IPS-NIHi7 (cell line): ENCODE data around the gene AZGP1.
"Not testable (repeated sequence)": the region's sequence is repeated elsewhere in the genome, so short reads cannot be mapped to it uniquely, and the experiment has no call there.

Experiments
- DNase-seq: peaks from one replicate; pipeline ENCODE4 v3.0.0; 2012; ENCODE audit warnings: mixed read lengths; ENCODE audit errors: extremely low spot score

Gene AZGP1

GRCh38 chr7:99997545-99998137, 21.8 kb upstream of the AZGP1 start:
- peak; percentile 67 for DNase-seq

DNA sequence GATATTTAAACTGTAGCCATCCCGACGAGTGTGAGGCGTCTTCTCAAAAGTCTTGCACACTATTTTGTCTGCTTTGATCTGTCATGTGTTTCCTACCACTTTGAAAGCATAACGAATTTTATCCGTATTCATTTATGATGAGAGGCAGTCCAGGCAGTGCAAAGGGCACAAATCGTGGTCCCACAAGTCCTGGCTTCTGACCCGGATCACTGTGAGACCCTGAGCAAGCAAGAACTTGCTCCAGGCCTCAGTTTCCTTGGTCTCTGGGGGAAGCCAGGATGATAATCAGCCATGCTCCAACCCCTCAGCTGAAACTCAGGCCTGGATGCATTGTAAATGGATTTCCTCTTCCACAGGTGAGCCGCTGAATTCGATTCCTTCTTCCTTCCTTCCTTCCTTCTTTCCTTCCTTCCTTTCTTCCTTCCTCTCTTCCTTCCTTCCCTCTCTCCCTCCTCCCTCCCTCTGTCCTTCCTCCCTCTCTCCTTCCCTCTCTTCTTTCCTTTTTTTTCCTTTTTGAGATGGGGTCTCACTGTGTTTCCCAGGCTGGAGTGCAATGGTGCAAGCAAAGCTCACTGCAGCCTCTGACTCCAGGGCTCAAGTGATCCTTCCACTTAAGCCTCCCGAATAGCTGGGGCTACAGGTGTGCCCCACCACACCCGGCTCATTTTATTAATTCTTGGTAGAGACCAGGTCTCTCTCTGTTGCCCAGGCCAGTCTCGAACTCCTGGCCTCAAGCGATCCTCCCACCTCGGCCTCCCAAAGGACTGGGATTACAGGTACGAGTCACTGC, 21.1 kb upstream of the AZGP1 start:
- no peak for DNase-seq

DNA sequence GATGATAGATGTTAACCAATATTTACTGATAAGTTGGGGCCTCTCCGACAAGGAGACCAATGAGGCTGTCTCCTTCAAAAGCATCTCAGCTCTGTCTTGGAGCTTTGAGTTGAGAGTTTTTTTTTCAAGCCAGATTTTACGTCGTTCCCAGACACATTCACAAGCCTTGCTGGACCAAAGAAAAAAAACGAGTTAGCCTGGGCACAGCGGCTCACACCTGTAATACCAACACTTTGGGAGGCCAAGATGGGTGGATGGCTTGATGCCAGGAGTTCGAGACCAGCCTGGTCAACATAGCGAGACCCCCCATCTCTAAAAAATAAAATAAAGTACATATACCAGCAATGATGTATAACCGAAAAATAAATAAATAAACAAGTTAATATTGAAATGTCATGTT, 19.0 kb upstream of the AZGP1 start:
- DNase-seq = no peak

GRCh38 chr7:99992330-99993038, 16.7 kb upstream of the AZGP1 start:
- no peak for DNase-seq

- not testable (repeated sequence) for DNase-seq
Measured at GRCh38 chr7:99991543-99991942, 15.7 kb upstream of the AZGP1 start.

GRCh38 chr7:99990460-99990852, 14.6 kb upstream of the AZGP1 start:
- DNase-seq = no peak

DNA sequence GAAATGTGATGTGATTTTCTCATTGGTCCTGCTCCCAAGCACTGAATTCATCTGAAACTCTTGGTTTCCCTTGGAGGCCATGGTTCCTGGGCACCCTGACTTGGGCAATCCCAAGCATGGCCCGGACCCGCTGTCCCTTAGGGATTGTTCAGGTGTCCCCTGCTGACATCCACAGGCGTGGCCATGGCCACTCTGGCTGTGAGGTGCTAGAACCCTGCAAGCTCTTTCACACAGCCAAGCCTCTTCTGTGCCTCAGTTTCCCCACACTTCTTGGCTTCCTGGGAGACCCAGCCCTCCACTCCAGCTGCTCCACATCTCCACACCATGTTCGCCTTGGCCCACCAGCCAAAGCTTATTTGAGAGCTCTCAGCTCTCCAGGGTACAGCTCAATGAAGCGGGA, 12.0 kb upstream of the AZGP1 start:
- no peak for DNase-seq

DNA sequence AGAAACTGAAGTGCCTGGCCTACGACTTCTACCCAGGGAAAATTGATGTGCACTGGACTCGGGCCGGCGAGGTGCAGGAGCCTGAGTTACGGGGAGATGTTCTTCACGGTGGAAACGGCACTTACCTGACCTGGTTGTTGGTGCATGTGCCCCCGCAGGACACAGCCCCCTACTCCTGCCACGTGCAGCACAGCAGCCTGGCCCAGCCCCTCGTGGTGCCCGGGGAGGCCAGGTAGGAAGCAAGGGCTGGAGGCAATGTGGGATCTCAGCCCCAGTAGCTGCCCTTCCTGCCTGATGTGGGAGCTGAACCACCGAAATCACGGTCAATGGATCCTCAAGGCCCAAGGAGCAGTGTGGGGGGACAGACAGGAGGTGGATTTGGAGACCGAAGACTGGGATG, 11.5 kb upstream of the AZGP1 start:
- not testable (repeated sequence) for DNase-seq

GRCh38 chr7:99984593-99984992, 8.8 kb upstream of the AZGP1 start:
- DNase-seq = no peak

- DNase-seq = not testable (repeated sequence)
Measured at GRCh38 chr7:99981066-99981465, 5.2 kb upstream of the AZGP1 start.

DNA sequence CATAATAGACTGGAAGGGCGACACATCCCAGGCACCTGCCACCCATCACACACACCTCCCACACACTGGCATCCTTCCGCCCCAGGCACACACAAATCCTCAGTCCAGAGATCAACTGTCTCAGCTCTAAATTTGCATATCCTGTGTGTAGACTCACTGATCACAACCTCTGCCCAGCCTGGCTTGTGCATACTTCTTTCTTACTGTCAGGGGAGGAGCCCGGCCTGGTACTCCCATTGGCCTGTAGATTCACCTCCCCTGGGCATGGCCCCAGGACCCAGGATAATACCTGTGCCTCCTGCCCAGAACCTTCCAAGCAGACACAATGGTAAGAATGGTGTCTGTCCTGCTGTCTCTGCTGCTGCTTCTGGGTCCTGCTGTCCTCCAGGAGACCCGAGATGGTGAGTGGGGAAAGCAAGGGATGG, 4.6 kb upstream of the AZGP1 start:
- not testable (repeated sequence) for DNase-seq

DNA sequence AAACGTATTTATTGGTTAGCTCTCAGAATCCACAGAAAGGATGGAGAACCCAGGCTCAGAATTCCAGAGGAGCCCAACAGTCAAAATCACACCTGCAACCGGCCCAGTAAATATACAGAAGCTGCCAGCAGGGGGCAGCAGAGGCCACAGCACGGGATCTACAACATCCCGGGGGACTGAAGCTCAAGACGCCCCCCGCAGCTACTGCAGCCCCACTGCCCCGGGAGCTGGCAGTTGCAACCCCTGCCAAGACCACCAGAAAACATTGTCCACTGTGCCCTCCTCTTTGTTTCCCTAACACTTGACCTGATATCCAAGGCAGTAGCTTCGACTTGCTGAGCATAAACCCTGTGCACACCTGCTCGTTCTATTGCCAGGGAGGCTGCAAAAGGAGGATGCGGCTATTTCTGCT, 4.0 kb upstream of the AZGP1 start:
- DNase-seq = not testable (repeated sequence)

GRCh38 chr7:99976626-99977025, 795 bp upstream of the AZGP1 start:
- no peak for DNase-seq

DNA sequence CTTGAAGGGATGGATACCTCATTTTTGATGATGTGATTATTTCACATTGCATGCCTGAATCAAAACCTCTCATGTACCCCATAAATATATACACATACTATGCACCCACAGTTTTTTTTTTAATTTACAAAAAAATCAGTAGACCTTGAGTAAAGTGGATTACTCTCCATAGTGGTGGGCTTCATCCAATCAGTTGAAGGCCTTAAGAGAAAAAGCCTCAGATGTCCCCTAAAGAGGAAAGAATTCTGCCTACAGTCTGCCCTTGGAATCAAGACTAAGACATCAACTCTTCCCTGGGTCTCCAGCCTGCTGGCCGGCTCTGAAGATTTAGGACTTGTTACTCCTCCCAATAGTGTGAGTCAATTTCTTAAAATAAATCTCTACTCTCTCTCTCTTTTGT, 1.1 kb downstream of the AZGP1 start:
- no peak for DNase-seq

DNA sequence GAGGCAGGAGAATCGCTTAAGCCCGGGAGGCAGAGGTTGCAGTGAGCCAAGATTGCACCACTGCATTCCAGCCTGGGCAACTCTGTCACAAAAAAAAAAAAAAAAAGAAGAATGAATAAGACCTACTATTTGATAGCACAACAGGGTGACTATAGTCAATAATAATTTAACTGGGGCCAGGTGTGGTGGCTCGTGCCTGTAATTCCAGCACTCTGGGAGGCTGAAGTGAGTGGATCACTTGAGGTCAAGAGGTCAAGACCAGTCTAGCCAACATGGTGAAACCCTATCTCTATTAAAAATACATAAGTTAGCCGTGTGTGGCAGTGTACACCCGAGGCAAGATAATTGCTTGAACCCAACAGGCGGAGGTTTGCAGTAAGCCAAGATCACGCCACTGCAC, 2.0 kb downstream of the AZGP1 start:
- not testable (repeated sequence) for DNase-seq

- DNase-seq = no peak
Measured at GRCh38 chr7:99971242-99971641, 4.6 kb downstream of the AZGP1 start.

DNA sequence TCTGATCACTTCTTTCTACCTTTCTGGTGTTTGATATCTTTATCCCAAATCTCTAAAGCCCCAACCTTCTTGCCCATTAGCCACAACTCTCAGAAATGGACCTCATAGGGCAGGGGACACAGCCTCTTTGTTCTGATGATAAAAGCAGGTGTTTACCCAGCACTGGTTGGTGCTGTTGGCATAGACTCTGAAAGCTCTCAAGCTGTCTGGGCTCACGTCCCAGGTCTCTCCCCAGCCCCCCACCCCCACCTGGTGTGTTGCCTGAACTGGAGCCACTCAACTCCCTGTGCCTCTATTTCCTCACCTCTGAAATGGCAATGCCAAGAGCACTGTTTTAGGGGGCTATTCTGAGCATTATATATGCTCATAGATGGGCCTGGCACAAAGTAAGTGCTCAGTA, 6.0 kb downstream of the AZGP1 start:
- DNase-seq = not testable (repeated sequence)

DNA sequence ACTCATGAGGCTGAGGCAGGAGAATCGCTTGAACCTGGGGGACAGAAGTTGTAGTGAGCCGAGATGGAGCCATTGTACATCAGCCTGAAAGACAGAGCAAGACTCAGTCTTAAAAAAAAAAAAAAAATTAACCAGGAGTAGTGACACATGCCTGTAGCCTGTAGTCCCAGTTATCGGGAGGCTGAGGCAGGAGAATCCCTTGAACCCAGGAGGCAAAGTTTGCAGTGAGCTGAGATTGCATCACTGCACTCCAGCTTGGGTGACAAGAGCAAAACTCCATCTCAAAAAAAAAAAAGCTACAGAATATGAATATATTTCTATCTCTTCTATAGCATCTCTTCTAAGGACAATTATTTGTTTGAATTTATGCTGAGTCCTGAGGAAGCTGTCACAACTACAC, 6.5 kb downstream of the AZGP1 start:
- DNase-seq = no peak

DNA sequence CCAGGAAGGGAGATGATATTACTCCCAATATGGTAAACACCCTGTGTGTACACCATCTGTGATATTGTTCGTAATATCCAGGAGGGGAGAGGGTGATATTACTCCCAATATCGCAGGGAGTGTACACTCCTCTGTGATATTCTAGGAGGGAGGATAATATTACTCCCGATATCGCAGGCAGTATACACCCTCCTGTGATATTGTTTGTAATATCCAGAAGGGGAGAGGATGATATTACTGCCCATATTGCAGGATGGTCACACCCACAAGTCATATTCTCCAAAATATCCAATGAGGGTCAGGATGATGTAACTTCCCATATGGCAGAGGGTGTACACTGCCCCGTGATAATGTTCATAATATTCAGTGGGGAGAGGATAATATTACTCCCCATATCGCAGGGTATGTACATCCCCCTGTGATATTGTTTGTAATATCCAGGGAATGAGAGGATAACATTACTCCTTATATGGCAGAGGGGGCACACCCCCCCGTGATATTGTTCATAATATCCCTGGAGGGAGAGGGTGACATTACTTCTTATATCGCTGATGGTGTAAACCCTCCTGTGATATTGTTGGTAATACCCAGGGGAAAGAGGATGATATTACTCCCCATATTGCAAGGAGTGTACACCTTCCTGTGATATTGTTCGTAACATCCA, 17.1 kb downstream of the AZGP1 start:
- no peak for DNase-seq

- DNase-seq = no peak
Measured at GRCh38 chr7:99955247-99955646, 20.6 kb downstream of the AZGP1 start.

- not testable (repeated sequence) for DNase-seq
Measured at GRCh38 chr7:99954643-99955042, 21.2 kb downstream of the AZGP1 start.

GRCh38 chr7:99953649-99954048, 22.2 kb downstream of the AZGP1 start:
- no peak for DNase-seq
